HL-60/S4 treated with phorbol 12-myristate 13-acetate at 8.2 ng/mL for 4 days and 3 days (cell line): Measurements from ENCODE around the gene LPIN2.
"Not testable (repeated sequence)": the region's sequence is repeated elsewhere in the genome, so short reads cannot be mapped to it uniquely, and the experiment has no call there.

Source experiments
- in situ Hi-C: fragments of 300-500 bp; cut with MboI; formaldehyde crosslinking; loops from 2 replicates; pipeline ENCODE4 v1.15.0; 2022; ENCODE audit warnings: low sequenced_read_pairs

The LPIN2 gene

GRCh38 chr18:3013024-3013804 is at the start of gene LPIN2:
TSS of gene LPIN2 (minus strand) at chr18:3013144. CDS start at chr18:2960840, 52,304 bp downstream.
- in situ Hi-C loops, result no loop called here

- in situ Hi-C loops, result no loop called here
Measured at GRCh38 chr18:3061581-3062312, 48.8 kb upstream of the LPIN2 start.

GRCh38 chr18:3060667-3061580 is 48.0 kb upstream of the LPIN2 start:
- in situ Hi-C loops, result no loop called here

GRCh38 chr18:3059272-3059671 is 46.3 kb upstream of the LPIN2 start:
- in situ Hi-C loops, result no loop called here

- in situ Hi-C loops, result no loop called here
Measured at GRCh38 chr18:3058328-3059191, 45.6 kb upstream of the LPIN2 start.

- in situ Hi-C loops, result no loop called here
Measured at GRCh38 chr18:3057526-3057925, 44.6 kb upstream of the LPIN2 start.

GRCh38 chr18:3056311-3056710 is 43.4 kb upstream of the LPIN2 start:
- in situ Hi-C loops, result no loop called here

- in situ Hi-C loops, result no loop called here
Measured at GRCh38 chr18:3055816-3056215, 42.9 kb upstream of the LPIN2 start.

GRCh38 chr18:3055186-3055728 is 42.3 kb upstream of the LPIN2 start:
- in situ Hi-C loops, result no loop called here

GRCh38 chr18:3054780-3055179 is 41.8 kb upstream of the LPIN2 start:
- in situ Hi-C loops, result no loop called here

GRCh38 chr18:3054214-3054613 is 41.3 kb upstream of the LPIN2 start:
- in situ Hi-C loops, result no loop called here

GRCh38 chr18:3053081-3053480 is 40.1 kb upstream of the LPIN2 start:
- in situ Hi-C loops, result no loop called here

- in situ Hi-C loops, result no loop called here
Measured at GRCh38 chr18:3052411-3052758, 39.4 kb upstream of the LPIN2 start.

- in situ Hi-C loops, result no loop called here
Measured at GRCh38 chr18:3051718-3052410, 38.9 kb upstream of the LPIN2 start.

GRCh38 chr18:3049897-3050454 is 37.0 kb upstream of the LPIN2 start:
- in situ Hi-C loops, result not testable (repeated sequence)

GRCh38 chr18:3048820-3049349 is 35.9 kb upstream of the LPIN2 start:
- in situ Hi-C loops, result no loop called here

- in situ Hi-C loops, result no loop called here
Measured at GRCh38 chr18:3048121-3048520, 35.2 kb upstream of the LPIN2 start.

GRCh38 chr18:3046216-3046808 is 33.4 kb upstream of the LPIN2 start:
- in situ Hi-C loops, result no loop called here
